ENCODE results near the gene VASP. TPM values are rescaled to one million over a fixed set of nuclear protein-coding genes. Genes with fewer than 3 reads are reported as not detected.

Gene VASP
- total RNA-seq = 89.9 and 243 TPM in 2 replicates

GRCh38 chr19:45506989-45507871 is at the start of gene VASP:
TSS of gene VASP (plus strand) at chr19:45507479. CDS start at chr19:45507772, 293 bp downstream.

GRCh38 chr19:45467456-45468158 is 39.7 kb upstream of the VASP start, which contains the start of gene FOSB:
TSS of gene FOSB (plus strand) at chr19:45467996. CDS start at chr19:45468587, 591 bp downstream.

GRCh38 chr19:45498411-45499195 is 8.7 kb upstream of the VASP start, which contains the start of gene PPM1N:
TSS of gene PPM1N (plus strand) at chr19:45498443. CDS start at chr19:45498473, 30 bp downstream.

Other genes with a start within 250 kb of the VASP start
- not detected in 2 replicates for gene CKM, start 184.6 kb upstream of the VASP start, total RNA-seq
- gene KLC3, start 166.7 kb upstream of the VASP start, total RNA-seq = 0.22 TPM in 1 of 2 replicates, not detected in the other
- gene ERCC2, start 136.9 kb upstream of the VASP start, total RNA-seq = 39.6 and 46.1 TPM in 2 replicates
- gene PPP1R13L, start 102.4 kb upstream of the VASP start, total RNA-seq = 1.3 and 8.9 TPM in 2 replicates
- 7.7 and 16.3 TPM in 2 replicates for gene POLR1G, start 100.8 kb upstream of the VASP start, total RNA-seq
- gene ERCC1, start 83.6 kb upstream of the VASP start, total RNA-seq = 79.0 and 128 TPM in 2 replicates
- 3.6 and 5.9 TPM in 2 replicates for gene FOSB, start 39.5 kb upstream of the VASP start, total RNA-seq
- 7.7 and 9.2 TPM in 2 replicates for gene RTN2, start 10.4 kb upstream of the VASP start, total RNA-seq
- gene PPM1N, start 9.0 kb upstream of the VASP start, total RNA-seq = 0.43 and 1.5 TPM in 2 replicates
- 9.2 and 12.9 TPM in 2 replicates for gene OPA3, start 77.3 kb downstream of the VASP start, total RNA-seq
- under 0.01 and 0.72 TPM in 2 replicates for gene GPR4, start 94.7 kb downstream of the VASP start, total RNA-seq
- 42.9 and 56.2 TPM in 2 replicates for gene EML2, start 131.9 kb downstream of the VASP start, total RNA-seq
- not detected in 2 replicates for gene GIPR, start 160.7 kb downstream of the VASP start, total RNA-seq
- 157 and 234 TPM in 2 replicates for gene SNRPD2, start 184.5 kb downstream of the VASP start, total RNA-seq
- gene QPCTL, start 185.2 kb downstream of the VASP start, total RNA-seq = 20.6 and 29.8 TPM in 2 replicates
- 6.6 and 10.5 TPM in 2 replicates for gene FBXO46, start 223.4 kb downstream of the VASP start, total RNA-seq
- under 0.01 TPM in 1 of 2 replicates, not detected in the other for gene MEIOSIN, start 226.0 kb downstream of the VASP start, total RNA-seq